A549 (cell line): ENCODE results near the gene CASP10. TPM values are rescaled to one million over a fixed set of nuclear protein-coding genes. Genes with fewer than 3 reads are reported as not detected.

ENCODE experiments used
- ATAC-seq, 2 experiments: fragments of 200-7000 bp in 1 of 2; fragments of >200 bp in 1 of 2; cut with Nextera tagmentation in 1 of 2; cut with Tn5 transposase in 1 of 2; 3 replicates each; pipeline versions ENCODE4 v1.8.0 to v1.9.1; 2018 to 2020; ENCODE audit warnings: mild to moderate bottlenecking in 1 of 2, moderate library complexity in 1 of 2
- CTCF ChIA-PET: fragments of 300-600 bp; sonication (Branson Sonifier 250); formaldehyde crosslinking; extraction: SDS; loops from one replicate; lab custom pipeline; 2021; ENCODE audit warnings: antibody characterized with exemption, inconsistent platforms; lab: Yijun Ruan, JAX
- POLR2A ChIA-PET: fragments of 350-600 bp; formaldehyde crosslinking; extraction: SDS; loops from one replicate; lab custom pipeline; 2021; ENCODE audit warnings: antibody characterized with exemption, inconsistent platforms; lab: Yijun Ruan, JAX
- DNase-seq, 2 experiments: peaks; one replicate each; pipeline versions ENCODE4 v3.0.0 to v3.0.0-alpha.2; 2011 to 2016; ENCODE audit warnings: low read depth in 1 of 2, low spot score in 1 of 2
- FAIRE-seq: peaks from 2 replicates; lab custom pipeline; 2011; peaks lifted over from hg19 to GRCh38; lab: Jason Lieb, UNC
- H3K27ac ChIP-seq, 2 experiments: fragments of >200 bp; sonication (Bioruptor Twin); formaldehyde crosslinking; 3 replicates each; pipeline ENCODE4 v1.5.1; 2016 to 2017
- H3K4me1 ChIP-seq: fragments of >200 bp; sonication (Bioruptor Twin); formaldehyde crosslinking; 3 replicates; pipeline ENCODE4 v1.6.1; 2016
- H3K4me2 ChIP-seq: fragments of >200 bp; sonication (Bioruptor Twin); formaldehyde crosslinking; 3 replicates; pipeline ENCODE4 v1.6.1; 2016
- H3K4me3 ChIP-seq: fragments of >200 bp; sonication (Bioruptor Twin); formaldehyde crosslinking; 3 replicates; pipeline ENCODE4 v1.5.1; 2016
- H3K9me3 ChIP-seq: fragments of >200 bp; sonication (Bioruptor Twin); formaldehyde crosslinking; 3 replicates; pipeline ENCODE4 v1.6.1; 2016
- BHLHE40 ChIP-seq: IDR thresholded peaks from 2 replicates; pipeline ENCODE4 v1.6.1; 2012; ENCODE audit warnings: low read depth, low read length, inconsistent platforms
- CTCF ChIP-seq: fragments of >200 bp; sonication (Bioruptor Twin); formaldehyde crosslinking; IDR thresholded peaks from 3 replicates; pipeline ENCODE4 v1.5.1; 2016
- EHF ChIP-seq: fragments of 250-450 bp; sonication (Bioruptor Pico); IDR thresholded peaks from 2 replicates; pipeline ENCODE4 v1.5.0; 2020; ENCODE audit warnings: mild to moderate bottlenecking
- EP300 ChIP-seq, 2 experiments: fragments of >200 bp; sonication (Bioruptor Twin); formaldehyde crosslinking; IDR thresholded peaks; 2 replicates in 1 of 2; 3 replicates in 1 of 2; pipeline ENCODE4 v1.6.1; 2016 to 2017
- FOSL2 ChIP-seq, 2 experiments: fragments of 450-650 bp in 1 of 2; fragments of >200 bp in 1 of 2; sonication (Bioruptor Twin) in 1 of 2; formaldehyde crosslinking; IDR thresholded peaks; 2 replicates each; pipeline versions ENCODE4 v1.5.0 to v1.6.1; 2016 to 2020; ENCODE audit warnings: mild to moderate bottlenecking in 1 of 2, moderate library complexity in 1 of 2
- HOXB5 ChIP-seq: fragments of 250-450 bp; sonication (Bioruptor Pico); IDR thresholded peaks from 2 replicates; pipeline ENCODE4 v1.5.0; 2020; ENCODE audit warnings: mild to moderate bottlenecking, moderate library complexity
- PBX3 ChIP-seq: IDR thresholded peaks from 2 replicates; pipeline ENCODE4 v1.6.1; 2012
- PHF8 ChIP-seq: fragments of 200-600 bp; sonication (generic); IDR thresholded peaks from 2 replicates; pipeline ENCODE4 v1.6.1; 2016; ENCODE audit warnings: low read depth, mild to moderate bottlenecking, antibody characterized with exemption, moderate library complexity, borderline replicate concordance
- POLR2A ChIP-seq: IDR thresholded peaks from 2 replicates; pipeline ENCODE4 v1.6.1; 2012; ENCODE audit warnings: mild to moderate bottlenecking, low read length
- RARB ChIP-seq: fragments of 250-450 bp; sonication (Bioruptor Pico); IDR thresholded peaks from 2 replicates; pipeline ENCODE4 v1.8.0; 2021; ENCODE audit warnings: mild to moderate bottlenecking, moderate library complexity
- ZC3H11A ChIP-seq: fragments of 450-650 bp; IDR thresholded peaks from 2 replicates; pipeline ENCODE4 v1.6.1; 2014; ENCODE audit warnings: antibody characterized with exemption, mild to moderate bottlenecking
- WGBS: methylation state at CpG from one replicate; pipeline ENCODE4 v1.1.6; 2017; ENCODE audit errors: missing lambda C conversion rate; 5-methylcytosine and 5-hydroxymethylcytosine counted together
- polyA plus RNA-seq, 4 experiments: library from polyadenylated mRNA; depleted of rRNA in 3 of 4; stranded (reverse); fragments of >200 nt; fragmentation: RNase III in 1 of 4; extraction: RNeasy Plus Mini Kit Qiagen cat#74134 plus additional on column Dnase treatment in 1 of 4; gene quantifications; 2 replicates in 3 of 4; 3 replicates in 1 of 4; pipeline ENCODE4 v1.2.3, GENCODE V29; 2011 to 2017
- small RNA-seq, 6 experiments: library from RNA; depleted of rRNA; stranded (forward); fragments of <200 nt; gene quantifications; one replicate each; pipeline ENCODE3, GENCODE V24; 2012
- TF ChIP-seq, protein P1 (sequence below): fragments of 450-650 bp; IDR thresholded peaks from 2 replicates; pipeline ENCODE4 v1.6.1; 2014; ENCODE audit warnings: antibody characterized with exemption

Gene CASP10
- polyA plus RNA-seq, 2 of the 4 experiments (the other 2 are of a cell fraction): 3.0 to 6.5 TPM

GRCh38 chr2:201276511-201276910, 93.6 kb downstream of the CASP10 start:
- H3K4me3 ChIP-seq: no peak overlapping the region
- WGBS: 86% methylated on average over 6 of the region's 6 CpGs
- H3K4me2 ChIP-seq: no peak overlapping the region
- ATAC-seq: no peak
- ChIA-PET POLR2A (no interaction called here), CTCF (interaction anchor here (1.4 kb wide), 1 partner anchor 18 kb away, joined by 3 read pairs; no protein-coding TSS in a partner anchor)
- no peak for DNase-seq
- H3K4me1 ChIP-seq: no peaks in the 10 kb centered on the region
- no peak for FAIRE-seq
- TF ChIP-seq BHLHE40 (no peak), PBX3 (no peak), HOXB5 (CRISPR knock-in tag) (no peak), RARB (CRISPR knock-in tag) (no peak), CTCF (no peak), EHF (CRISPR knock-in tag) (no peak), FOSL2 (IDR thresholded peaks at IDR 0.05) (no peak), FOSL2 (CRISPR knock-in tag; IDR thresholded peaks at IDR 0.05) (no peak), PHF8 (no peak), EP300 (IDR thresholded peaks at IDR 0.05) (no peak), ZC3H11A (no peak), POLR2A (no peak)
- TF ChIP-seq, protein P1, sequence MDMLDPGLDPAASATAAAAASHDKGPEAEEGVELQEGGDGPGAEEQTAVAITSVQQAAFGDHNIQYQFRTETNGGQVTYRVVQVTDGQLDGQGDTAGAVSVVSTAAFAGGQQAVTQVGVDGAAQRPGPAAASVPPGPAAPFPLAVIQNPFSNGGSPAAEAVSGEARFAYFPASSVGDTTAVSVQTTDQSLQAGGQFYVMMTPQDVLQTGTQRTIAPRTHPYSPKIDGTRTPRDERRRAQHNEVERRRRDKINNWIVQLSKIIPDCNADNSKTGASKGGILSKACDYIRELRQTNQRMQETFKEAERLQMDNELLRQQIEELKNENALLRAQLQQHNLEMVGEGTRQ: no peak
- H3K27ac ChIP-seq: no peak overlapping the region
- H3K9me3 ChIP-seq: no peaks in the 10 kb centered on the region

Small RNAs within 50 kb of the gene (small RNA-seq; reads per million reads assigned to genes)
- gene AC007283.2 (0 reads per million in 6 experiments), gene MTND4LP13 (0 to 1.9 (median 0) reads per million in 6 experiments), gene RNU7-45P (0 reads per million in 6 experiments)

Other genes with a start within 250 kb of the CASP10 start
- gene ORC2, start 219.5 kb upstream of the CASP10 start, polyA plus RNA-seq (2011; rRNA removed): 20.9 and 23.3 TPM in 2 replicates
- gene ORC2, start 219.5 kb upstream of the CASP10 start, polyA plus RNA-seq (2017; fragmentation: RNase III; extraction: RNeasy Plus Mini Kit Qiagen cat#74134 plus additional on column Dnase treatment): 20.7 to 24.5 TPM (median 22.9 TPM) in 3 replicates
- gene HYCC2, start 111.5 kb upstream of the CASP10 start, polyA plus RNA-seq (2011; rRNA removed): 5.8 and 7.3 TPM in 2 replicates
- gene HYCC2, start 111.5 kb upstream of the CASP10 start, polyA plus RNA-seq (2017; fragmentation: RNase III; extraction: RNeasy Plus Mini Kit Qiagen cat#74134 plus additional on column Dnase treatment): 2.4 to 3.0 TPM (median 2.9 TPM) in 3 replicates
- gene NDUFB3, start 111.1 kb upstream of the CASP10 start, polyA plus RNA-seq (2011; rRNA removed): 103 and 162 TPM in 2 replicates
- 220 to 232 TPM (median 223 TPM) in 3 replicates for gene NDUFB3, start 111.1 kb upstream of the CASP10 start, polyA plus RNA-seq (2017; fragmentation: RNase III; extraction: RNeasy Plus Mini Kit Qiagen cat#74134 plus additional on column Dnase treatment)
- 64.0 and 89.4 TPM in 2 replicates for gene CFLAR, start 67.0 kb upstream of the CASP10 start, polyA plus RNA-seq (2011; rRNA removed)
- 56.5 to 64.0 TPM (median 56.5 TPM) in 3 replicates for gene CFLAR, start 67.0 kb upstream of the CASP10 start, polyA plus RNA-seq (2017; fragmentation: RNase III; extraction: RNeasy Plus Mini Kit Qiagen cat#74134 plus additional on column Dnase treatment)
- 57.9 and 65.2 TPM in 2 replicates for gene CASP8, start 77.4 kb downstream of the CASP10 start, polyA plus RNA-seq (2011; rRNA removed)
- gene CASP8, start 77.4 kb downstream of the CASP10 start, polyA plus RNA-seq (2017; fragmentation: RNase III; extraction: RNeasy Plus Mini Kit Qiagen cat#74134 plus additional on column Dnase treatment): 39.0 to 40.2 TPM (median 40.0 TPM) in 3 replicates
- 0.36 and 0.38 TPM in 2 replicates for gene FLACC1, start 174.2 kb downstream of the CASP10 start, polyA plus RNA-seq (2011; rRNA removed)
- 0.07 to 0.26 TPM (median 0.09 TPM) in 3 replicates for gene FLACC1, start 174.2 kb downstream of the CASP10 start, polyA plus RNA-seq (2017; fragmentation: RNase III; extraction: RNeasy Plus Mini Kit Qiagen cat#74134 plus additional on column Dnase treatment)